NCI-H2227 (cell line): Measurements from ENCODE around the gene EEA1.
"Not testable (repeated sequence)": the region's sequence is repeated elsewhere in the genome, so short reads cannot be mapped to it uniquely, and the experiment has no call there.

Experiments used
- DNase-seq: peaks from one replicate; lab custom pipeline; 2025; ENCODE audit not compliant: unreplicated experiment; lab: John Stamatoyannopoulos, UW

The EEA1 gene

GRCh38 chr12:92814584-92814983, 114.5 kb downstream of the EEA1 start:
- DNase-seq = no peak

- DNase-seq = no peak
Observed at GRCh38 chr12:92810370-92810769, 118.7 kb downstream of the EEA1 start.

GRCh38 chr12:92803903-92804302, 125.2 kb downstream of the EEA1 start:
- no peak for DNase-seq

GRCh38 chr12:92802906-92803305, 126.2 kb downstream of the EEA1 start:
- no peak for DNase-seq

GRCh38 chr12:92796650-92797049, 132.4 kb downstream of the EEA1 start:
- DNase-seq = no peak

GRCh38 chr12:92794814-92795213, 134.3 kb downstream of the EEA1 start:
- no peak for DNase-seq

GRCh38 chr12:92794356-92794755, 134.7 kb downstream of the EEA1 start:
- DNase-seq = not testable (repeated sequence)

- no peak for DNase-seq
Observed at GRCh38 chr12:92786045-92786444, 143.1 kb downstream of the EEA1 start.

GRCh38 chr12:92785563-92785950, 143.5 kb downstream of the EEA1 start:
- no peak for DNase-seq

- DNase-seq = peak; percentile 81
Observed at GRCh38 chr12:92784797-92785562, 144.1 kb downstream of the EEA1 start.

- no peak for DNase-seq
Observed at GRCh38 chr12:92784356-92784755, 144.7 kb downstream of the EEA1 start.

- no peak for DNase-seq
Observed at GRCh38 chr12:92779902-92780301, 149.2 kb downstream of the EEA1 start.

GRCh38 chr12:92778525-92778924, 150.6 kb downstream of the EEA1 start:
- DNase-seq = no peak

- DNase-seq = no peak
Observed at GRCh38 chr12:92775416-92775815, 153.7 kb downstream of the EEA1 start.

- DNase-seq = no peak
Observed at GRCh38 chr12:92771001-92771400, 158.1 kb downstream of the EEA1 start.

- DNase-seq = no peak
Observed at GRCh38 chr12:92769124-92769901, 159.8 kb downstream of the EEA1 start.

GRCh38 chr12:92765871-92766270, 163.2 kb downstream of the EEA1 start:
- no peak for DNase-seq

- no peak for DNase-seq
Observed at GRCh38 chr12:92764831-92765230, 164.3 kb downstream of the EEA1 start.

- no peak for DNase-seq
Observed at GRCh38 chr12:92762773-92763172, 166.3 kb downstream of the EEA1 start.

GRCh38 chr12:92759634-92760268, 169.3 kb downstream of the EEA1 start:
- DNase-seq = no peak

GRCh38 chr12:92757597-92758121, 171.4 kb downstream of the EEA1 start:
- DNase-seq = no peak
